Measurements from ENCODE around the gene RASA4. TPM values are rescaled to one million over a fixed set of nuclear protein-coding genes. Genes with fewer than 3 reads are reported as not detected.
"Not testable (repeated sequence)": the region's sequence is repeated elsewhere in the genome, so short reads cannot be mapped to it uniquely, and the experiment has no call there.

The RASA4 gene
- total RNA-seq (ENCODE audit: insufficient read depth, low replicate concordance): 9.9 TPM

DNA sequence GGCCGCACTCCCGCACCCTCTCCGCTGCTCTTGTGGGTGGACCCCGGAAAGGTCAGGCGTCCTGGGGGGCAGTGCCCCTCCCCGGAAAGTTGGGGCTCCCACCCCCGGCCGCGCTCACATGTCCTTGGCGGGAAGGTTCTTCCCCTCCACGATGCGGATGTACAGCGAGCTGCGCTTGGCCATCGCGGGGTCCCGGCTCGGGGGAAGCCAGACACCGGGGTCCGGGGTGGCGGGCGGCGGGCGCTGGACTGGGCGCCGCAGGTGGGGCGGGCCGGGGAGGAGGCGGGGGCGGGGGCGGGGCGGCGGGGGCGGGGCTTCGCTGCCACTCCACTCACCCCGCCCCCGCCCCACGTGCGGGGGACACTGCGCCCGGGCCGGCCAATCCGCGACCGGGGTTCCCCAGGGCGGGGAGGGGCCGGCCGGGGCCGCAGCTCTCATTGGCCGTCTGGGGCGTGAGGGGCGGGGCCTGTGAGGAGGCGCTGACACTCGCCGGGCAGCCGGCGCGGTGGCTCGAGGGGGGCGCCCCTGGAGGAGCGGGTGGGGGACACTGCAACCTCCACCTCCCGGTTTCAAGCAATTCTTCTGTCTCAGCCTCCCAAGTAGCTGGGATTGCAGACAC, at the start of gene RASA4:
TSS of gene RASA4 (minus strand) at position 250 of the 619 bp plus-strand sequence. CDS start at position 183, 67 bp downstream.
- peak; percentile 13 for DNase-seq (ENCODE audit: low spot score)

DNA sequence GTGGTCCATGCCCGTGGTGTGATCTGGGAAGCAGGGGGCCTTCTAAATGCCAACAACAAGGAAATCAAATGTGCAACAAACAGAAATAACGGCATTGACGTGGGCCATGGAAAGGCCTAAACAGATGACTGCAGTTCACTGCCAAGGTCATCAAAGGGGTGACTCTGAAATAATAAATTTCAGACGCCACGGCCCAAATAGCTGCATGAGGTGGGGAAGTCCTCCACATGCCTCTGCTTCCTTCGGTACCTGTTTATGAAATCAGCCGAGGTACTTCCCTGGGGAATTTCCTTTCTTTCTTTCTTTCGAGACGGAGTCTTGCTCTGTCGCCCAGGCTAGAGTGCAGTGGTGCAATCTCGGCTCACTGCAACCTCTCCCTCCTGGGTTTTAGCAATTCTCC, 48.2 kb upstream of the RASA4 start:
- DNase-seq (ENCODE audit: low spot score): not testable (repeated sequence)

DNA sequence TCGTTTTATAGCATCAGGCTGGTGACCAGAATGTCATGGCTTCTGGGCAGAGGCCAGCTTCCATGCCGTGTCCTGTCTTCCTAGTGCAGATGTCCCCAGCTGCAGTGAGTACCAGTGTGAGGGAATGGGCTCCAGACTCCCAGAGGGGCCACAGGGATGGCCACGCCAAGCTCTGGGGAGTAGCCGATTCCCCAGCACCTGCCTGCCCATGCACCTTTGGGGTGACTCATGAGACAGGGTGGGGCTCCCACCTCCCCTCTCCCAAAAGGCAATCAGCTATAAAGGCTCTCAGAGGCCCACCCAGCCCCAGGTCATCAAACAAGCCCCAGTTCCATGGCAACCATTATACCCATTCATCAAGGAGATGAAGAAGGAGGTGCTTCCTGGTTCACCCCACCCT, 33.4 kb upstream of the RASA4 start, which contains the start of gene SPDYE2B:
TSS of gene SPDYE2B (plus strand) at position 396 of the 400 bp plus-strand sequence. CDS start 2,030 bp downstream, outside the sequence.
- not testable (repeated sequence) for DNase-seq (ENCODE audit: low spot score)

DNA sequence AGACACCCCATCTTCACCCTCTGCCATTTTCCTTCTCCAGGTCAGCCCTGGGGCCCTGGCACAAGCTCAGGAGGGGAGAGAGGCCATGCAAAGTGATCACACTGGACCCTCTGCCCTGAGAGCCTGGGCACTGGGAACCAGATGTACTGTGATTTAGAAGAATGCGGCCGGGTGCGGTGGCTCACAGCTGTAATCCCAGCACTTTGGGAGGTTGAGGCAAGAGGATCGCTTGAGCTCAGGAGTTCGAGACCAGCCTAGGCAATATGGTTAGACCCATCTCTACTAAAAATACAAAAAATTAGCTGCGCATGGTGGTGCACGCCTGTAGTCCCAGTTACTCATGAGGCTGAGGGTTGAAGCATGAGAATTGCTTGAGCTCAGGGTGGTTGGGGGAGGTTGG, 31.3 kb upstream of the RASA4 start:
- DNase-seq (ENCODE audit: low spot score): not testable (repeated sequence)

DNA sequence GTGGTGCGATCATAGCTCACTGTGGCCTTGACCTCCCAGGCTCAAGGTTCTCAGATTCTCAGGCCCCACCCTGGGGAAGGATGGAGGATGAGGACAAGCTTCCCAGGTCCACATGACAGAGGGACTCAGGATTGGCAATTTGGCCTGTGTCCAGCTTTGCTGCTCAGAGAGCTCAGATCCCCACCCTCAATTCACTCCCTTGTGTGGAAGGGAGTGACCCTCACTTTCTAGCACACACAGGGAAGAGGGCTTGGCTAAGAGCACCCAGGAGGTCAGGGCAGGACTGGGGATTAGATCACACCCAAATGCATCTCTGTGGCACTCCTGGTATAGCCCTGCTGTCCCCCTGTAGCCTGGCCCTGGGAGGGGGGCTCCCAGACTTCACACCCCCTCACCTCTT, 26.8 kb upstream of the RASA4 start:
- not testable (repeated sequence) for DNase-seq (ENCODE audit: low spot score)

DNA sequence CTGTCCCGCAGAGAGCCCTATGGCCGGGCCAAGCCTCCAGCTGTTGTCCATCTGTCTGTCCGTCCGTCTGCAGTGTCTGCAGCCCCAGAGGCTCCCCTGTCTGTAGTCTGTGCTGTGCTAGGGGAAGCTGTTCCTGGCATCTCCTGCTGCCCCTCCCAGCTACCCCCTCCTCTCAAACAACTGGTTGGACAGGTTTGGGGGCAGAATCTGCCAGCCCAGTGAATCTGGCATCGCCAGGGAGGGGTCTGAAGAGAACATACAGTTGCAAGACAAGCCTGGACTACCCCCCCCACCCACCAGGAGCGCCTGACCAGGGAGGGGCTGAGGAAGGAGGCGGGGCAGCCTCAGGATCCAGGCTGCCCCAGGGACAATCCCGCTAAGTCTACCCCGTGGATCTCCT, 26.1 kb upstream of the RASA4 start, which contains the start of gene UPK3BL1:
TSS of gene UPK3BL1 (minus strand) at position 101 of the 400 bp plus-strand sequence. CDS start at position 51, 50 bp downstream.
- not testable (repeated sequence) for DNase-seq (ENCODE audit: low spot score)

DNA sequence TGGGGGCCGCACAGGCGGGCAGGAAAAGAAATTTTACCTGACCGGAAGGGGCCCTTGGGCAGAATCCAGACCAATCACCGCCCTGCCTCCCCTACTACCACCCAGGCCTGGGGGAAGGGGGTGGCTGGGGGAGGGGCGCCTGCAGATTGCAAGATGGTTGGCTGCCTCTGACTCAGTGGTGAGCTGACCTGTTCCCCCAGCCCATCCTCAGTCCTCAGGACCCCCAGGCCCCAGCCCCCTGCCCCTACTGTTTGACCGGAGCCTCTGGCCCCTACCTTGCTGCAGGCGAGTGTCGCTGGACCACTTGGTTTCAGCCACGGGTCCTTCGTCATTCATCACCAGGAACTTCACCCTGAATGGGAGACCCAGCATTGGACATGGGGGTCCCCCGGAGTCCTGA, 22.3 kb upstream of the RASA4 start:
- peak; percentile 0 for DNase-seq (ENCODE audit: low spot score)

DNA sequence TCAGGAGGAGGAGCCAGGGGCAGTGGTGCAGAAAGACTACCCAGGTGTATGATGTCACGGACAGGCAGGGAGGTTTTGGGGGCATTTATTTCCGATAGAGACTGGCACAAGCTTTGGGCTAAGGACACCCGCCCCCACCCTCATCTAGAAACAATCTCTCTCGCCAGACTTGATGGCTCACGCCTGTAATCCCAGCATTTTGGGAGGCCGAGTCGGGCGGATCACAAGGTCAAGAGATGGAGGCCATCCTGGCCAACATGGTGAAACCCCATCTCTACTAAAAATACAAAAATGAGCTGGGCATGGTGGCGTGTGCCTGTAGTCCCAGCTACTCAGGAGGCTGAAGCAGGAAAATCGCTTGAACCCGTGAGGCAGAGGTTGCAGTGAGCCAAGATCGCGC, 20.4 kb upstream of the RASA4 start:
- not testable (repeated sequence) for DNase-seq (ENCODE audit: low spot score)

DNA sequence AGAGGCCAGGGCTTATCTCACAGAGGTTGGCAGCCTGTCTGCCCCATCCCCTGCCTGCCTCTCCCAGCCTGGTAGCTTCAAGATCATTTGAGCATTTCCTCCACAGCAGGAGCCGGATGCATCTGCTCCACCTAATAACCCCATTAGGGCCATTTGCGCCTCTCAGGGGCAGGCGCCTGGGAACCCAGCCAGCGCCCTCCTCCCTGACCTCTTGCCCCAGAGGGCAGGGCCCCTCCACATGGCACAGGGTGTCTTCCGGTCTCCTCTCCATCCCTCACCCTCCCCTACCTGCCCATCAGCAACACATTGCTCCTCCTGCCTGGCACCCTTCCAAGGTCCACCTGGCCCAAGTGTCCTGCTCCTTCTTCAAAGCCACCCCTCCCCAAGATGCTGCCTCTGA, 18.8 kb upstream of the RASA4 start:
- DNase-seq (ENCODE audit: low spot score): not testable (repeated sequence)

DNA sequence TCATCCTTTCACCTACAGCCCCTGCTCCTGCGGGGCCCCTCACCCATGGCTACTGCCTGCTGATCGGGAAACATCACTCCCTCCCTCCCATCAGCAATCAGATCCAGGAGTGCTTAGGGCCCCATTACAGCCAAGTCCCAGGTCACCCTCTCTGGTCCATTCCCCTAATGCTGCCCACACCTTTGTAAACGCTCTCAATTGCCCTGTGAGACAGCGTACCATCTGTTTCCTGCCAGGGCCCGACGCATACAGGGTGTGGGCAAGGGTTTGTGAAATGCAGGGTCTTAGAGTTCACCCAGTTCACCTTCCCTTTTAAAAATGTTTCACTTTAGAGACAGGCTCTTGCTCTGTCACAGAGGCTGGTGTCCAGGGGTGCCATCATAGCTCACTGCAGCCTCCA, 17.7 kb upstream of the RASA4 start:
- DNase-seq (ENCODE audit: low spot score): not testable (repeated sequence)

DNA sequence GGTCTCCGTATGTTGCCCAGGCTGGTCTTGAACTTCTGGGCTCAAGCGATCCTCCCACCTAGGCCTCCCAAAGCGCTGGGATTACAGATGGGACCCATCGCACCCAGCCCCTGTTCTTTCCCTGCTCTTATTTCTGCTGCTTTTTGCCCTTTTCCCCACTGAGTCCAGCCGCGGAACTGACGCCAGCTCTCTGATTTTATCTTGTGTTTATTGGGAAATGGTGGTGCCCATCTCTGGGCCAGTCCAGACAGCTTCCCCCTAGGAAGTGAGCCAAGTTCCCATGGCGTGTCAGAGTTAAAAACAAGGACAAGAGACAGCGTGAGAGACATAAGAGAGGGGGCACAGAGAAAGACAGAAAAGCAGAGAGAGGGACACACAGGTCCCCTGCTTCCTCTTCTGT, 14.1 kb upstream of the RASA4 start:
- DNase-seq (ENCODE audit: low spot score): not testable (repeated sequence)

DNA sequence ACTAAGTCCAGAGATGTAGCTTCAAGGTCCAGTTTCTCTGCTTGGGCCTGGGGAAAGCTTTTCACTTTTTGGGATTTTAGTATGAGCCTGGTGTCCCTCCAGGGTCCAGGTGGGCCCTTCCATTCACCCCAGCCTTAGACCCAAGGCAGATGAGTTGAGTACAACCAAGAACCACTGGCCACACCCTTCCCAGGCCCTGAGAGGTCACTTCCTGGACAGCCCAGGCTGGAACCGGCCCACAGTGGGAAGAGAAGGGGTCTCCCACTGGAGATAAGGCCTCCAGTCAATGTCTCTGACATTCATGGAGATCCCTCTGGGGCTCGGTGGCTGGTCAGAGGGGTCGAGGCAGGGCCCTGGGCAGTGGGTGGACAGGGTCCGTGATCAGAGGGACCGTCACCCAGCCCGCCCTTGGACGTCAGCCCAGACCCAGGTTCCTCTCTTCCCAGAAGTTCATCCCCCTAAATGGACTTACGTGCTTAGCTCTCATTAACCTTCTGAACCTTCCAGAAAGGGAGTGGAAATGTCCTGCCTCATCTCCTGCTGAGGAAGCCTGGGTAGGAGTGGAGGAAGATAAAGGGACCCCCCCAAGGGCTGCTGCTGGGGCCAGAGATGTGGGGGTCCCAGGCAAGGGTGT, 10.8 kb upstream of the RASA4 start:
- not testable (repeated sequence) for DNase-seq (ENCODE audit: low spot score)

DNA sequence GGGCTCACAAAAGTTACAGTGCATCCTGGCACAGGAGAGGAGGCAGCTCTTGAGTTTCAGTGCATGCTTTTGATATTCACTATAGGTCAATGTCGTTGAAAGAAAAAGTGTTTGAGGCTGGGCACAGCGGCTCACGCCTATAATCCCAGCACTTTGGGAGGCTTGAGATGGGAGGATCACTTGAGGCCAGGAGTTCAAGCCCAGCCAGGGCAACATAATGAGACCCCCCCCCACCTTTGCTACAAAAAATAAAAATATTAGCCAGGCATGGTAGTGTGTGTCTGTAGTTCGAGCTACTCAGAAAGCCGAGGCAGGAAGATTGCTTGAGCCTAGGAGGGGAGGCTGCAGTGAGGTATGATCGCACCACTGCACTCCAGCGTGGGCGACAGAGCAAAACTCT, 1.6 kb upstream of the RASA4 start:
- DNase-seq (ENCODE audit: low spot score): peak; percentile 1

DNA sequence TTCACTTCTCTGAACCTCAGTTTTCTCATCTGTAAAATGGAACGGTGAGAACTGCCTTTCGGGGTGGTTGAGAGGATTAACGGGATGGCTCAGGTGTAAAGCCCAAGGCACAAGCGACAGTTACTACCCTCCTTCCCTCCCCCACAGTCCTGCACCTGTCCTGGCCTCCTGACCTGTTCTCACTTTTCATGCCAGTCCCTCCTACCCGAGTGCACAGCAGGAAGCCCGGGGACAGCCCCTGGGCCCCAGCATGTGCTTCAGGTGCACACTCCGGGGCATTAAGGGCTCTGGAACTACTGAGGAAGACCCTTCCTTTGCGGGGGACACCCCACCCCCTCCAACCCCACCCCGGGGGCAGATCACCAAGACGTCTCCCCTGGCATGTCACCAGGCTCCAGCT, 626 bp downstream of the RASA4 start:
- DNase-seq (ENCODE audit: low spot score): not testable (repeated sequence)

DNA sequence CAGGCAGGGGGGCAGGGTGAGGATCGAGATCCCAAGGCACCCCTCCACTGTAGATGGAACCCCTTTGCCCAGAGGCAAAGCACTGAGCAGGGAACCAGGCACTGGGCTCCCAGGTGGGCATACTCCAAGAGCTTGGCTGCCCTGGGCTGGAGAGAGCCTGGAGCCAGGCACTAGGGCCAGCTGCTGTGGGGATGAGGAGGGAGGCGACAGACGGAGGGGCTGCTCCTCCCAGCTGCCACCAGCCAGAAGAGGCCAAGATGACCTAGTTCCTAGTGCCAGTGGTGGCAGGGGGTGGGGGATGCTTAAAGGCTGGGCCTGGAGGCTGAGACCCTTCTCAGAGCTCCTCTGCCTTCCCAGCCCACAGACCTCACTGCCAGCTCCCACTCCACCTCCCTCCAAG, 1.7 kb downstream of the RASA4 start:
- not testable (repeated sequence) for DNase-seq (ENCODE audit: low spot score)

DNA sequence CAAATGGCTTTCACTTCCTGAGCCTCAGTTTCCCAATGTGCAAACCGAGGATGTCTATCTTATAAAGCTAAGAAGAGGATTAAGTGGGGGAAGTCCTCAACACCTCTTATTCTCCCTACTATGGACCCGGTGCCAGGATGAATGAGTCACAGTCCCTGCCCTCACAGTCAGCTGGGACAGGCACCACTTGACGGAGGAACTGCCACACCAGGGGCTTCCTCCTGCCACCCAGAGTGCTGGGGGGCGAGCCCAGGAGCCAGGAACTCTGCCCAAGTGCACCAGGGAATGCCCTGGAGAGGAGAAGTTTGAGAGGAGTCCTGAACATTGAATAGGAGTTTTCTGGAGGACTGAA, 2.2 kb downstream of the RASA4 start:
- DNase-seq (ENCODE audit: low spot score): not testable (repeated sequence)

DNA sequence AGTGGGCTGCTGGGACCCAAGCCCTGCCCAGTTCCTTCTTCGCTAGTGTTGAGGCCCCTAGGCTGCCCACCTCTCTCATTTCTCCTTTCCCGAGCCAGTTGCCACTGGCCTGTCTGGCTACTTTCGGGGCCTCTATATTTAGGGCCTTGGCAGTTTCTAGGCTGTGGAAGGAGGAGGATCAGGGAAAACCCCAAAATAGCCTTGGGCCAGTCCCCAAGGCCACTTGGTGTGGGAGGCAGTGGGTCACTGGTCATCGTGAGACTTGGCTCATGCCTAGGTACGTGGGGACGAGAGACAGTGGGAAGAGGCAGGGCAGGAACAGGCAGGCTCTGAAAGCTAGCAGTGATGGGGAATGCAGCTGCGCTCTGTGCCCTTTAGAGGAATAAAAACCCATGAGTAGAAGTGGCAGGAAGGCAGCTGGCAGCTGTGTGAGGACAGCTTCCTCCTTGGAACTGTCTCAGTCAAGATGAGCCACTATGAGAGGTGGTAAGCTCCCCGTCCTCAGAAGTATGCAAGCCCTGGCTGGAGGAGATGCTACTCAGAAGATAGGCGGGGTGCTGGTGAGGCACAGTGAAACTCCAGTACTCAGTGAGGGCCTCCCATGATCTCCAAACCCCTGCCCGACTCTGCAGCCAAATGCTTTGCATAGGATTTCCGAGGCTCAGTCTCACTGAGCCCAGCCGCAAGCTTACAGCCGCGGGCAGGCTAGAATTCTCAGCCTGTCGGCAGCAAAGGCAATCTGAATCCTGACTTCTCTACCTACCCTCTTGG, 2.8 kb downstream of the RASA4 start:
- not testable (repeated sequence) for DNase-seq (ENCODE audit: low spot score)

DNA sequence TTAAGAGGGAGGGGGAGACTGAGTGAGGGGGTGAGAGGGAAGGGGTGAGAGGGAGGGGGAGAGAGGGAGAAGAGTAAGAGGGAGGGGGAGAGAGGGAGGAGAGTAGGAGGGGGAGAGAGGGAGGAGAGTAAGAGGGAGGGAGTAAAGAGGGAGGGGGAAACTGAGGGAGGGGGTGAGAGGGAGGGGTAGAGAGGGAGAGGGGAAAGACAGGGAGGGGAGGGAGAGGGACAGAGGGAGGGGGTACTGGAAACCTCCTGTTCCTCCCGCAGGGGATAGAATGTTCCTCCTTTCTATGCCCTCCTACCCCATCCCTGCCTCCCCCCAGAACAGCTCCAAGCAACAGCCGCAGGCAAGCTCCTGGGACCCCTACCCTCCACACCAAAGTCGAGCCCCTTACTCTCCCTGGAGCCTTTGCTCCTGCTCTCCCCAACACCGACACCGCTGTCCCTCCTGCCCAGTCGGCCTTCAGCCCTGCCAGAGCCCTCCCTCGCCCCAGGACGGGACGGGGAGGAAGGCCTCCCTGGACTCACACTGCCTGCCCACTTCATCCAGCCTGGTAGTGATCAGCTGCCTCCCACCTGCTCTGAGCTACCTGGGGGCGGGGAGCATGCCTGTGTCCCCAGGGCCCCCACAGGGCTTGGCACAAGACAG, 4.8 kb downstream of the RASA4 start:
- not testable (repeated sequence) for DNase-seq (ENCODE audit: low spot score)

DNA sequence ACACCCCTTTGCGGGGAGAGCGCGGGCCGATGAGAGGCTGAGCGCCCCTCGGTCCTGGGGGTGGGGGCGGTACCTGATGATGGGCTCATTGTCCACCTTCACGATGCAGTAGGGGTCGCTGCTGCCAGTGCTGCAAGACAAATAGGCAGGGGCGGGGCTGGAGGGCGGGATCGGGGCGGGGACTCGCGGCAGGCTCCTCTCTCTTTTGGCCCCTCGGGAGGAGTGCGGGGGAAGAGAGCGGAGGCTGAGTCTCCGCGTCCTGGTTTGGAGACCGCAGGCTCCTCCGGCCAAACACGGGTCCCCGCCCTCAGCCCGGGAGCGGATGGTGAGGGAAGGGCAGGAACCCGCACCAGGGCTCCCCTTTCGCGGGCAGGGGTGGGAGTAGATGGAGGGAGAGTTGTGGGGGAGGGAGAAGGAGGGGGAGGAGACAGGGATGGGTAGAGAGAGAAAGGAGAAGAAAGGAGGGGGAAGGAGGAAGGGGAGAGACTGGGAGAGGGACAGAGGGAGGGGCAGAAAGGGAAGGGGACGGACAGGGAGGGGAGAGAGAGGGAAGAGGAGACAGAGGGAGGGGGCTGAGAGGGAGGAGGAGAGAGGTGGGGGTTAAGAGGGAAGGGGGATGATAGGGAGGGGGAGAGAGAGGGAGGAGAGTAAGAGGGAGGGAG, 5.4 kb downstream of the RASA4 start:
- not testable (repeated sequence) for DNase-seq (ENCODE audit: low spot score)

DNA sequence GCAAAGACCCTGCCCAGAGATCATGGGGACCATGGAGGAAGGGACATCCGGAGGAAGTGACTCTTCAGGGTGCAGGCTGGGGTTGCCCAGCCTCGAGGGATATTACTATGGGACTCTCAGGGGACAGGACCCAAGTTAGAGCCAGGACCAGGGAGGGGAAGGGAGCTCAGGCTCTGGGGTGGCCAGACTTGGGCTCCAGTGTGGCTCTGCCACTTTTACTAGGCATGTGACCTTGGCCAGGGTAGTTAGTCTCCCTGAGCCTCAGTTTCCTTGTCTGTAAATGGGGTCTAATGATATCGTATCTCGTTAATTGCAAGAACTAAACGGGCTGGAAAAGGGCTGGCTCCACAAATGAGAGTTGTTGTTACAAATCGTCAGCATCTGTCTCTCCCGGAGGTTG, 6.1 kb downstream of the RASA4 start:
- not testable (repeated sequence) for DNase-seq (ENCODE audit: low spot score)

DNA sequence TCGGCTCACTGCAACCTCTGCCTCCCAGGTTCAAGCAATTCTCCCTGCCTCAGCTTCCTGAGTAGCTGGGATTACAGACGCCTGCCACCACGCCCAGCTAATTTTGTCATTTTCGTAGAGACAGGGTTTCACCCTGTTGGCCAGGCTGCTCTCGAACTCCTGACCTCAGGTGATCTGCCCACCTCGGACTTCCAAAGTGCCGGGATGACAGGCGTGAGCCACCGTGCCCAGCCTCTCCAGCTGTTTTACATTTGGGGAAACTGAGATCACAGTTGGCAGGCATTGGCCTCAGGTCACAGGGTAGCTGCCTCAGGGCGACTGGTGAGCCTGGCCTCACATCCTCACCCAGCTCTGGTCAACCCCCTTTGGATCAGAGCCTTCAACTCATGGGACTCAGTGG, 6.8 kb downstream of the RASA4 start:
- not testable (repeated sequence) for DNase-seq (ENCODE audit: low spot score)
